Right atrium auricular region (tissue), 2 donors: ENCODE data around the gene RGS16. TPM values are rescaled to one million over a fixed set of nuclear protein-coding genes. Genes with fewer than 3 reads are reported as not detected.

ENCODE experiments used
- DNase-seq: peaks from one replicate; pipeline ENCODE4 v3.0.0-alpha.2; 2019; ENCODE audit warnings: low spot score
- H3K27ac ChIP-seq, 2 donors: fragments of 200-600 bp; sonication (generic); 1 replicate in 1 of 2; 2 replicates in 1 of 2; pipeline ENCODE4 v1.5.1; 2016 to 2019
- H3K27me3 ChIP-seq, 2 donors: fragments of 200-600 bp; sonication (generic); one replicate each; pipeline versions ENCODE4 v1.5.1 to v1.6.0; 2017 to 2019
- H3K36me3 ChIP-seq: fragments of 200-600 bp; sonication (generic); one replicate; pipeline ENCODE4 v1.5.1; 2016
- H3K4me1 ChIP-seq, 2 donors: fragments of 200-600 bp; sonication (generic); one replicate each; pipeline versions ENCODE4 v1.5.1 to v1.6.0; 2017 to 2019
- H3K4me3 ChIP-seq, 2 donors: fragments of 200-600 bp; sonication (generic); 1 replicate in 1 of 2; 2 replicates in 1 of 2; pipeline ENCODE4 v1.5.1; 2017 to 2019; ENCODE audit warnings: mild to moderate bottlenecking in 1 of 2, moderate library complexity in 1 of 2
- H3K9me3 ChIP-seq, 2 donors: fragments of 200-600 bp; sonication (generic); one replicate each; pipeline ENCODE4 v1.5.1; 2019
- total RNA-seq, 2 donors: library from RNA; depleted of rRNA; stranded (reverse); fragments of >200 nt; gene quantifications; one replicate each; pipeline ENCODE4 v1.1.0, GENCODE V29; 2016
- TF ChIP-seq, protein P1 (sequence below), 2 donors: fragments of 200-600 bp; sonication (generic); IDR thresholded peaks; one replicate each; pipeline ENCODE4 v1.5.1; 2019; ENCODE audit warnings: antibody characterized with exemption in 2 of 2

Gene RGS16
- total RNA-seq, 2 donors from 2014 or later = 1.4 to 2.2 TPM

DNA sequence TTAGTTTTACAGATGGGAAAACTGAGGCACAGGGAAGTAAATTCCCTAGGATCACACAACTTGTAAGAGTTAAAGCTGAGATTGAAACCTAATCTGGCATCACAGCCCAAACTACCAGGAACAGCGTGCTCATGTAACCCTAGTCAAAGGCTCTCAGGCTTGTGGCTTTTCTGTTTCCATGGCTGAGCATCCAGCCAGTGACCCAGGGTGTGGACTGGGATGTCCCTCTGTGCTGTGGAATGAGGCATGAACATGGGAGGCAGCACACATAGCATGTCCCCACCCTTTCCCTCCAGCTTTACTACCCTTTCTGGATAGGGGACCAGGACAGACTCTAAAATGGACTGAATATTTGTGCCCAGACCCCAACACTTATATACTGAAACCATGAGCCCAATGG, 35.1 kb upstream of the RGS16 start:
- no peak for DNase-seq
- Histone ChIP-seq H3K27ac (no peak overlapping the region), H3K27me3 (no peaks in the 10 kb centered on the region), H3K36me3 (no peaks in the 10 kb centered on the region), H3K4me1 (no peaks in the 10 kb centered on the region), H3K9me3 (no peaks in the 10 kb centered on the region), H3K4me3 (no peak overlapping the region)
- TF ChIP-seq, protein P1, sequence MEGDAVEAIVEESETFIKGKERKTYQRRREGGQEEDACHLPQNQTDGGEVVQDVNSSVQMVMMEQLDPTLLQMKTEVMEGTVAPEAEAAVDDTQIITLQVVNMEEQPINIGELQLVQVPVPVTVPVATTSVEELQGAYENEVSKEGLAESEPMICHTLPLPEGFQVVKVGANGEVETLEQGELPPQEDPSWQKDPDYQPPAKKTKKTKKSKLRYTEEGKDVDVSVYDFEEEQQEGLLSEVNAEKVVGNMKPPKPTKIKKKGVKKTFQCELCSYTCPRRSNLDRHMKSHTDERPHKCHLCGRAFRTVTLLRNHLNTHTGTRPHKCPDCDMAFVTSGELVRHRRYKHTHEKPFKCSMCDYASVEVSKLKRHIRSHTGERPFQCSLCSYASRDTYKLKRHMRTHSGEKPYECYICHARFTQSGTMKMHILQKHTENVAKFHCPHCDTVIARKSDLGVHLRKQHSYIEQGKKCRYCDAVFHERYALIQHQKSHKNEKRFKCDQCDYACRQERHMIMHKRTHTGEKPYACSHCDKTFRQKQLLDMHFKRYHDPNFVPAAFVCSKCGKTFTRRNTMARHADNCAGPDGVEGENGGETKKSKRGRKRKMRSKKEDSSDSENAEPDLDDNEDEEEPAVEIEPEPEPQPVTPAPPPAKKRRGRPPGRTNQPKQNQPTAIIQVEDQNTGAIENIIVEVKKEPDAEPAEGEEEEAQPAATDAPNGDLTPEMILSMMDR (IDR thresholded peaks at IDR 0.05) = no peak

DNA sequence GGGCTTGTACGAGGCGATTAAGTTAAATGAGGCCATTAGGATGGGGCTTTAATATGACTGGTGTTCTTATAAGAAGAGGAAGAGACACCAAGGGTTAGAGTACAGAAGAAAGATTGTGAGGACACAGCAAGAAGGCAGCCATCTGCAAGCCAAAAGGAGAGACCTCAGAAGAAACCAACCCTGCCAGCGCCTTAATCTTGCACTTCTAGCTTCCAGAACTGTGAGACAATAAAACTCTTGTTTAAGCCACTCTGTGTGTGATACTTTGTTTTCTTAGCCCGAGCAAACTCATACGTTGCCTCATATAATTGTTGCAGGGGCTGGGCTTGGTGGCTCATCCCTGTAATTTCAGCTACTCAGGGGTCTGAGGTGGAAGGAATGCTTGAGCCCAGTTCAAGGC, 33.6 kb upstream of the RGS16 start:
- Histone ChIP-seq H3K4me3 (no peak overlapping the region), H3K9me3 (no peaks in the 10 kb centered on the region), H3K4me1 (no peaks in the 10 kb centered on the region), H3K27me3 (no peaks in the 10 kb centered on the region), H3K27ac (no peak overlapping the region), H3K36me3 (no peaks in the 10 kb centered on the region)
- no peak for DNase-seq
- TF ChIP-seq, protein P1 (IDR thresholded peaks at IDR 0.05) = no peak

DNA sequence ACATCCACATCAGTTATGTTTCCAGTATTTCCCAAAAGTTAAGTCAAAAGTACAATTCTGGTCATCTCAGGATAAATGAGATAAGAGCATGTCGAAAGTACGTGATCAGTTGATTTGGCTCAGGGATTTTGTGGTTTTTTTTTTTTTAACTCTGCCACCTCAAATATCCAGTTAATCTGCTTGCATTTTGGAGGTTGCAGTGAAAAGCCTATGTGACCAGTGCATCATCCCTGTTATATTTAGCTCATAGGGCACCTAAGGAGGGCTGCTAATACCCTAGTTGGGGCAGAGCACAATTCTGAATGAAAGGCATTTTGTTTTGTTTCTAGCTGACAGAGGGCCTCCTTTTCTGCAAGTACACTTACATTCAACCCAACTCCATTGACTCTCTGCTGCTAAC, 31.7 kb upstream of the RGS16 start:
- H3K4me1 ChIP-seq = peaks cover 0 to 3% of the 10 kb centered on the region in 2 donors
- TF ChIP-seq, protein P1 (IDR thresholded peaks at IDR 0.05) = no peak
- H3K36me3 ChIP-seq = no peaks in the 10 kb centered on the region
- no peak overlapping the region for H3K4me3 ChIP-seq
- no peak overlapping the region for H3K27ac ChIP-seq
- DNase-seq = no peak
- H3K27me3 ChIP-seq = no peaks in the 10 kb centered on the region
- no peaks in the 10 kb centered on the region for H3K9me3 ChIP-seq

DNA sequence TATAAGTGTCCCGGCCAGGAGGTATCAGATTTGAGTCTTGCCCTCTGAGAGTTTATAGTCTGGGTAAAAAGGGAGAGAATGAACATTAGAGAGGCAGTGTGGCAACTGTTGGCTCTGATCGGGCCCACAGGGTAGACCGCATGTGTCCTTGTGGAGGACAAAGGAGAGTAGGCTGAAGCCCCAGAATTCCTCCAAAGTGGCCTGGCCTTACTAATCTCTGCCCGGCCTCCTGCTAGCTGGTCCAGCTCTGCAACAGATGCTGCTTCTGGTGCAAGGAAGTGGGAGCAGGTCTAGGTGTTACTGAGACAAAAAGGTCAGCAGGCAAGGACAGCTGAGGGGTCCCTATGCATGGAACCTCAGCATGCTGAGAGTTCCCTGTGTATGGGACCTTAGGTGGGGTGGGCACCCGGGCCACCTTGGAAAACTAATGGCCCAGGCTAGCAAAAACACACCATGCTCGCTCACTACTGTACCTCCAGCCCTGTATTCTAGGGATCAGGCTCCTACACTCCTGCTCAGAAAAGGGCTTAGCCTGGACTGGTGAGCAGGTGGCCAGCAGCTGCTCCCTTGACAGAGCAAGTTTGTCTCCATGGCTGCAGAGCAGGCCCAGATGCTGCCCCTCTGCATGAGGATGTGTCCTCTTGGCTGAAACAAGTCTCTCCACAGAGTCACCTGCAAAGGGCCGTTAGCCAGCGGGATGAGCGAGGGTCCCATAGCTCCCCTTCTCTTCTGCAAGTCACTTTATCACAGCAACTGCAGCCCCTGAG, 30.3 kb upstream of the RGS16 start:
- Histone ChIP-seq H3K36me3 (no peaks in the 10 kb centered on the region), H3K9me3 (no peaks in the 10 kb centered on the region), H3K4me1 (peaks cover 0 to 5% of the 10 kb centered on the region in 2 donors), H3K4me3 (no peak overlapping the region), H3K27me3 (no peaks in the 10 kb centered on the region), H3K27ac (no peak overlapping the region)
- TF ChIP-seq, protein P1 (IDR thresholded peaks at IDR 0.05) = no peak
- no peak for DNase-seq

DNA sequence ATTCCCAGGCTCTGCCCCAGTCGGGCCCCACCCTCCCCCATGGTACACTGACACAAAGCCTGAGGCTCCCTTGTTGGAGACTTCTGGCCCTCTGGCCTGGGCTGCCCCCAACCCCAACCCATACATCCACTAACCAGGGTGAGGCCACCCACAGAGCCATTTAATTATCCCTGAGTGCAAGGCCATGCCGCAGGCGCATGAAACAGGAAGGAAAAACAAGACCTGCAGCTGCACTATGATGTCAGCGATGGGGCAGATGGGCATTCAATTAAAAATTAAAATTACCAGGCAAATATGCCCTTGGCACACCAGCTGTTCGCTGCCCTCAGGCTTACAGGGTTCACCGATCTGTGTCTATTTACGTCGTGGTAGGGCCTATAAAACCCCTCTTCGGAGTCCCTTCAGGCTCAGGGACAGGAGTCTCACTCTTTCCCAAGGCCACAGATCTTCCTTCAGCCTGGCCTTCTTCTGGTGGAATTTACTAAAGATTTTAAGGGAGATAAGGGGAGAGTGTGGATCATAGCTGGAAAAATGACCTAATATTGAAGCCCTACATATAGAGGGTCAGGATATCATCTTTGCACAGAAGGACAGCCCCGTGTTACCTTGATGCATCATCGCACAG, 29.6 kb upstream of the RGS16 start:
- TF ChIP-seq, protein P1 (IDR thresholded peaks at IDR 0.05) = no peak
- H3K27me3 ChIP-seq = no peaks in the 10 kb centered on the region
- H3K36me3 ChIP-seq = no peaks in the 10 kb centered on the region
- DNase-seq = no peak
- no peaks in the 10 kb centered on the region for H3K9me3 ChIP-seq
- no peak overlapping the region for H3K27ac ChIP-seq
- peaks cover 0 to 8% of the 10 kb centered on the region in 2 donors for H3K4me1 ChIP-seq
- H3K4me3 ChIP-seq = no peak overlapping the region
